ENCODE results near the gene GBF1.
"Not testable (repeated sequence)": the region's sequence is repeated elsewhere in the genome, so short reads cannot be mapped to it uniquely, and the experiment has no call there.

Gene GBF1

DNA sequence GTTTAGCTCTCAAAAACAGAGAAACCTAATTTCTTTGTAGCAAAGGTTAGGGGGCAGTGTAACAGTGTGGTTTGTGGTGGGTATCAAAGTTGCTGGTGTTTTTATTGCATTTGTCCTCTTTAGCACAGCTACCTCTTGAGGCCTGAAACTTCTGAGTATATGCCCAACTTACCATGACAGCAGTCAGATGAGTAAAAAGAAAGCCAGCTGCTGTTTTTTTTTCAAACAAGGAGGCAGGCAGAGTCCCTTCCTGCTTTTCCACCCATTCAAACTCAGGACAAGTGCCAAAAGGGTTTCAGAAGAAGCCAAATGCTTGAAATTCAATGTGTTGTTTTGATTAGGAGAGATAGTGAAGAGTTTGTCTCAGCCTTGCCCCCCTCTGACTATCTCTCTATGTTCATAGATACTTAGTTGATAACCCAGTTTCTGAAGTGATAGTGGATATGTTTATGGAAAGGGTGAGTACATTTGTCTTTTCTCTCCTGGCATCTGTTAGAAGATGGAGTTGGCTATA, 23.1 kb downstream of the GBF1 start:
- DNase-seq: no peak

DNA sequence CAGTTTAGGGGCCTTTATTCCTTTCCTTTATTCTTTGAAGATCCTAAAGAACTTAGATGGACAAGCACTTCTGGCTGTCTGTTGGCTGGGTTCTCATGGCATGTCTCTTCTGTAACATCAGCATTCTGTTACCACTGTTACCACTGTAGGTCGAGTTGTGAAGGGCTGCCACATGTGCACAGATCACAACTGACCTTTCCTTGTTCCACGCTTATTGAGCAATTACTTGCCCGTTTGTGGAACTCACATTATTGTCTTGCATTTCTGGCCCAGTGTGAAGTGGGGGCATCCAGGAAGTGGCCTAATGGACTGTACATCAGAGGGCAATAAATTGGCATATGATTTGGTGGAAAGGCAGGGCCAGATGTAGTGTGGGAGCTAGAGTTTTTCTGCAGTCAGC, 23.7 kb downstream of the GBF1 start:
- no peak for DNase-seq

DNA sequence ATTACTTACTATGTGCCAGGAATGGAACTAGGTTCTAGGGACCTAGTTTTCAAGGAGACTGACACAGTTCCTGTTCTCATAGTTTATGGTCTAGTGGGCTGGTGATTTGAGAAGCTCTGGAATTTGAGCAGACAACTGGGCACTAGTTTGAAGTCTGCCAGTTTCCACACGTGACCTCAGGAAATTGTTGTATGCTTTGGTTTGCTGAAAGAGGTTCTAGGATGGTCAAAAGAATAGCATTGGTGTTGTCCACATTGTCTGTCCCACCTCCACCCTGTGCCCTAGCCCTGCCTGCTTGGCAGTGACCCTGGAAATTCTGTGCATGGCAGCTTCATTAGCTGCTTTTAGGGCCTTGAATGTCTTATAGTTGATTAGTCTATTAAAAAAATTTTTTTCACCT, 28.7 kb downstream of the GBF1 start:
- no peak for DNase-seq

DNA sequence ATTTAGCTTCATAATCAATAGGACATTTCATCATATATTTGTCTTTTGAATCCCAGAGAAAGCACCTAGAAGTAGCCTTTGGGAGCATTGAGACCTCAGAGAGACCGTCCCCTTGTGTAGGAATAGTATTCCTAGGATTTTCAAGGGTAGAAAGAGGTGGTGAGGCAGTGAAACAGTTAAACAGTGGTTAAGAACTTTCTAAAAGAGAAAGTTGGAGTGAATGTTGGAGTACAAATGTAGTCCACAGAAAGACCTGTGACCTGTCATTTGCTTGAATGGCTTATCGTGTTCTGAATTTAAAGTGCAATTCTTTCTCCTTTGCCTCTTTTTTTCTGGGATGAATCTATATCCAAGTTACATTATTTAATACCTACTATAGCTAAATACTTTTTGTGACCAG, 30.0 kb downstream of the GBF1 start:
- no peak for DNase-seq

DNA sequence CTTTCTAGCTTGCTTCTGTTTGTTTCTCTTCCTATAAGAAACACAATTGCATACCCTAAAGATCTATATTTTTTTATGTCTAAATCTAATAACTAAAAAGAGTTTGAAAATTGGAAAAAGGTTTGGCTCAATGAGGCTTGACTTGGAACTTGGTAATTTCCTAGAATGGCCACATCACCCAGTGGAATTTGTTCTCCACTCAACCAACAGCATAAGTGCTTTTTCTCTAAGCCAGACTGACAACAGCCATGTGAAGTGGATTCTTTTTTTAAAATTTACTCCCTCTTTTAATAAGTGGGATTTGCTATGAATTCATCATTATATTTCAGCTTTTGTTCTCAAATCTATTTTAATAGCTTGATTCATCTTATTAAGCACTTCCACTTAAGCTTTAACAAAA, 33.8 kb downstream of the GBF1 start:
- no peak for DNase-seq

DNA sequence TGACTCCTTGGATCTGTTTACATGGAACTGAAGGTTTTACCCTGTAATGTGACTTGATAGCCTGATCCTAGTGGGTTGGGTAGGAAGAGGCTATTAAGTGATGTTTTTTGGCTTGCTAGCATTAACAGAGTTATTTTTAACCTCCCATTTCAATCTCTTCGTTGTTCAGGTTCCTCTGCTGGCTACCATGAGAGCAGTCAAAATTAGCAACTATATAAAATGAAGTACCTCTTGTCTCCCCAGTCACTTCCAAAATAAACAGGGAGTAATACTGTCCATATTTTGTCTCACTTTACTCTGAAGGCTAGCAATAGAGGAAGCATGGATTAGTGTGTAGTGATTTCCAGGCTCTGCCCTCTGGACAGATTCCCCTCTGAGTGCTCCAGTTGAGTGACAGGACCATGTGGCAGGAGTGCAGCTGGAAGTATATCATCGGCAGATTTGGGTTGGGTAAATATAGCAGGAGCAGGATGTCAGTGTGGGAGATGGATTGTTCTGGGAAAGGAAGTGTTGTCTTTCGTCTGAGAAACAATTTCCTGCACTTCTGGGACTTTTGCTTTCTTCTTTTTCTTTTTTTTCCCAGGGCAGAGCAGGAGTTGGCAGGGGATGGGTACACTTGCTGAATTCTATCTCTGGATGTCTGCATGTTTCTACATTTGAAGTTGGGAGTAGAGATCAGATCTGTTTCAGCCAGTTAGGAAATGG, 35.2 kb downstream of the GBF1 start:
- no peak for DNase-seq

DNA sequence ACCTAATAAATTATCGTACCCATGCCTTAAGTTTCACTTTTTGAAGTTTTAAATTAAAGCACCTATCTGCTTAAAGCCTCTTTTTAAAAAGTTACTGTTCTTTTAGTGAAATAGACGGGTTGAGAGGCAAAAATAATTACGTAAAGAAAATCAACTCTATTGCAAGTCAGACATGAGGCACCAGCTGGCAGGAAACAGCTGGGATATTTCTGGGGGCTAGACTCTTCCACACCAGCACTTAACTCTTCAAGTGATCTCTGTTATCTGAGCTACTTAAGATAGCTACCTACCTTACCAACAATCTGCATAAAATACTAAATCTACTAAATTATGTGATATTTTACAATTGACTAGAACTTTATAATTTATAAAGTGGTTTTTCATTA, 35.8 kb downstream of the GBF1 start:
- no peak for DNase-seq

DNA sequence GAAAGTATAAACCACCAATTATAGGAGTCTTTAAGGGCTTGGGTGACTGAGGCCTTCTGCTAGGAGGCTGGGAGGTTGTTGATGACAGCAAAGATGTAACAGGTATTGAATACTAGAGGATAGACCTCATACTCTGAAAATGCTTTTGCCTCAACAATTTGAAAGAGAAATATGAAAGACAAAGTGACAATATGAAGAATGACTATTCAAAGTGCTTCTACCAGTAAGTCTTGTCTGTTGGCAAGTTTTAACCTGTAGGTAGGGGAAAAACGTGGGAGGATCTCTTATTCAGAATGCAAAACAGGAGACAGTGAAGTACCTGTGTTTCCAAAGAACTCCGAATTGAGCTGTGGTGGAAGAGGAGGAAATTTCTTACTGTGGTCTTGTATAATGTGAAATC, 38.2 kb downstream of the GBF1 start:
- no peak for DNase-seq

DNA sequence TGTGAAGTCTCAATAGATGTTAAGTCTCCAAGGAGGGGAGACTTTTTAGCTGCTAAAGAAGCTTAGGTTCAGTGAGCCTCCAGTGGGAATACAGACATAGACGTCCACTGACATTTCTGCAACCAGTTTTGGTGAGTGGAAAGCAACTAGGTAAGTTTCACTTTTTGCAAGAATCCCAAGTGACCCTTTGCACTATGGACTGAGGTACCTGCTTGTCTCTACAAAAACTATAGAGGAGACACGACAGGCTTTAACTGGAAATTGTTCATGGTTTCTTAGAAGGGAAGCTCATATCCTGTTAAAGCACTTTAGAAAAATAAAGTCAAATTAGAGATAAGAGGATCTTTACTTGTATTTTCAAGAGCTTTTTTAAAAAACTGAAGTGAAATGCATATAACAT, 38.6 kb downstream of the GBF1 start:
- no peak for DNase-seq

DNA sequence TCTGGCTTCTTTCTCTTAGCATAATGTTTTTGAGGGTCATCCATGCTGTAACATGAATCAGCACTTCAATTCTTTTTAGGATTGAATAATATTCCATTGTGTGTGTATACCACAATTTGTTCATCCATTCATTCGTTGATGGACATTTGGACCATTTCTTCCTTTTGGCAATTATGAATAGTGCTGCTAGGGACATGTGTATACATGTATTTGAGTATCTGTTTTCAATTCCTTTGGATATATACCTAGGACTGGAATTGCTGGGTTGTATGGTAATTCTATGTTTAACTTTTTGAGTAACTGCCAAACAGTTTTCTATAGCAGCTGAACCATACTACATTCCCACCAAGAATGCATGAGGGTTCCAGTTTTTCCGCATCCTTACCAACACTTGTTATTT, 39.2 kb downstream of the GBF1 start:
- DNase-seq: no peak

DNA sequence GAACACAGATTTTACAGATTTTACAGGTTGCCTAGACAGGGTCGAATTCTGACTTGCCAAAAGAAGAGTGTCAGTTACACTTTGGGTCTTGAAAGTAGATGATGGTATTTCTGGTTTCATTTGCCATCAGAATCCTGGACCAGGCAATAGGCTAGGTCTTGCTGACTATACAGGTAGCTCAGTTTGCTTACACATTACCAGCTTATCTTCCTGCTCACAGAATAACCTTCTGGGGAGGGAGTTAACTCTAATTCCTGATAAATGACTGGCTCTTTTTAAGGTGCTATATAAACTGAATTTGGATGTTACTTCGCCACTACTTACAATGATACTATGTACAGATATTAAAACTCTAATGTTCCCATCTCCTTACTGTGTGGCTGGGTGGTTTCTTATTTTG, 39.8 kb downstream of the GBF1 start:
- DNase-seq: no peak

DNA sequence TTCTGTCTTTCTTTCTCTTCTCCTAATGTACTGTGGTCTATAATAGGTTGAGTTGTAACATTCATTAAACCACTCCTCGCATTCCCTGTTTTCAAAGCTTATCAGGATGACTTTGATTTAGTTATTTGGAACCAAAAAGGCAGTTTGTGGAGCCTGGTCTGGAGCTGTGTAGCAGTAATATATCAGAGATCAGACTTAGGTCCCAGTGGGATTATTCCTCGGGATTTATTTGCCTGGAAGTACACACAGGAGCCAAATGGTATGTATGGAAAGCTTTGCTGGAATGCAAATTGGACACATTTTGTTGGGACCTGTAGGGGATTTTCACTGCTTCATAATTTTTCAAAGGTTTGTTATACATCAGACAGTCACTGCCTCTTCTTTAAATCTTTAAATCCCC, 40.9 kb downstream of the GBF1 start:
- no peak for DNase-seq

DNA sequence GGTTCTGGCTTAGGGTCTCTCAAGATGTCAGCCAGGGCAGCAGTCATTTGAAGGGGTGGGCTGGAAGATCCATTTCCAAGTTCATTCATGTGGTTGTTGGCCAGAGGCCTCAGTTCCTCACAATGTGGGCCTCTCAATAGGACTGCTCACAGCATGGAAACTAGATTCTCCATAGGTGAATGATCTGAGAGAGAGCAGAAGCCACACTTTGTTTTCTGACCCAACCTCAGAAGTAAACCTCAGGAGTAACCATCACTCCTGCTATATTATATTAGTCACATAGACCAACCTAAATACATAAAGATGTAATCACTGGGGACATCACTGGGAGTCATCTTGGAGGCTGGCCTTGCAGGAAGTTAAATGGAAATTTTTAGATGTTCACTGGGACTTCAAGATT, 42.2 kb downstream of the GBF1 start:
- no peak for DNase-seq

DNA sequence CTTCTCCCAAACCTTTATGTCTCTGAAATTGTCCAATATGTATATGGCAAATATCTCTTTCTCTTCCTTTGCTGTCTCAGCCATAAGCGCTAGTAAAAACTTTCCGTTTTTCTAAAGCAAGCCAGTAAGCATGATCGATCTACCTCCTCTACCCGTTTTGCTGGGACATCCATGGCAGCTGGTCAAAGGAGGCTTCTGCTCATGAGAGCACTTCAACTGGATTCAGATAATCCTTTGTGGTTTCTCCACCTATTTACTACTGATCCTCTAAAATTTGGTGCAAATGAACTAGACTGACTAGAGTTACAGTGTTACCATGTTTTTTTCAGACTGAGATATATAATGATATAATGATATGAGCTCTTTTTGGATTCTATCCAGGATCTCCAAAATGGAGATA, 42.7 kb downstream of the GBF1 start:
- no peak for DNase-seq

DNA sequence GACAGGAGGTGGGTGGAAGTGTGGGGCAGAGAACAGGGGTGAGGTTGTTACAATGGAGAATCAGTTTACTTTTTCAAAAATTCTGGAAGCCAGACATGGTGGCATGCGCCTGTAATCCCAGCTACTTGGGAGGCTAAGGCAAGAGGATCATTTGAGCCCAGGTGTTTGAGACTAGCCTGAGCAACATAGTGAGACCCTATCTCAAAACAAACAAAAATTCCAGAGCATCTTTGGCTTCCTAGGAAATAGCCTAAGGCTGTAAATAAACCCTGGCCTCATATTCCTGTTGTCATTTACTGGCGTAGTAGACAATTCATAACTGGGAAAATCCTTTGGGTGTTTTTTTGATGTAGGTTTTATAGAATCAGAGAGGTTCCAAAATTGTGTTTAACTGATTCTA, 44.0 kb downstream of the GBF1 start:
- no peak for DNase-seq

DNA sequence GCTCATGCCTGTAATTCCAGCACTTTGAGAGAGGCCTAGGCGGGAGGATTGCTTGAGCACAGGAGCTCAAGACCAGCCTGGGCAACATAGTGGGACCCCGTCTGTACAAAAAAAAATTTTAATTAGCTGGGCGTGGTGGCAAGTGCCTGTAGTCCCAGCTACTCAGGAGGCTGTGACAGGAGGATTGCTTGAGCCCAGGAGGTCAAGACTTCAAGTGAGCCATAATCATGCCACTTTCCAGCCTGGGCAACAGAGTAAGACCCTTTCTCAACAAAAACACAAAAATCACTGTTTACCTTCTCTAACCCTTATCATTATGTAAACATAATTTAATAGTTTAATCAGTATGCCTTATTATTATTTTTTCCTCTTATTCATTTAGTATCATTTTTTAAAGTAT, 44.5 kb downstream of the GBF1 start:
- DNase-seq: no peak

DNA sequence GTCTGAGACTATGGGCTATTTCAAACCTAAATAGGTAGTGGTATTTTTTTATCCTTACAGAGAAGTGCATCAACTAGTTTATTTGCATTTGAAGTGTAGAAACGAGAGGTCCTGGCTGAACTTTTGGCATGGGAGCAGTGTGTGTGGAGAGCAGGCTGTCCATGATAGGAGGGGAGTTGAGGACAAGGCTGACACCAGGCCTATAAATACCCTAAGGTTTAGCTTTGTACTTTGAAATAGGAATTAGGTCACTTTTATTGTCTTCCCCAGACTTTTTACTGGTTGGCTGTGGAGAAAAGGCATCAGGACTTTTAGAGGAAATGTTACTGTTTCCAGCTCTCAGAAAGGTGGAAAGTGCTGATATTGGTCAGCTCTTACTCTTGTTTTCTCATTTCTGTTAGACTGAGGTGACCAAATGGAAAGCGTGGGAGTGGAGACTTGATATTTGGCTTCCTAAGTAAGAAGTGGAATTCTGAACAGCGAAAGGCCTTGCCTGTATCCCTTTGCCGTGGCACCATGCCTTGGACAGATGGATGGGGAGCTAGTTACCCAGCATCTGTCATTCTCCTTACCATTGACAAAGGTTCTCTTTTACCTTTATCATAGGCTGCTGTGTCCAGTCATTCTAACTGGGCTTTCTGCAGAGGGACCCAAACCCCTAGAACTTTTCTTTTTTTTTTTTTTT, 46.0 kb downstream of the GBF1 start:
- no peak for DNase-seq

DNA sequence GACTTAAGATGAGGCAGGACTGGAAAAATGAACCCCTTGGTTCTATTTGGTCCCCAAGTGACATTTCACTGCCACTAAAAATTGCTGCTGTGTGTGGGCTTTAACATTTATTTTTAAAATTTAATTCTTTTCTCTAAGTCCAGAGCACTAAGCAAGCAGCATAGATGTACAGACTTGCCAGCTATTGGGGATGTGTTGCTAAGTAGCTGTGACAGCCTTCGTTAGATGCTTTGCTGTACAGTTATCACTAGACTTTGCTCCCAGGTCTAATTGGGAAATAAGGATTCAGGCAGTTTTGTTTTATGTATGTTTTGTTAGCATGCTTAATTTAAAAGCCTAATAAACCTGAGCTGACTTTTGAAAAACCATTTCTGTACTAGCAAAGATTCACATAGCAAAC, 51.8 kb downstream of the GBF1 start:
- DNase-seq: no peak

DNA sequence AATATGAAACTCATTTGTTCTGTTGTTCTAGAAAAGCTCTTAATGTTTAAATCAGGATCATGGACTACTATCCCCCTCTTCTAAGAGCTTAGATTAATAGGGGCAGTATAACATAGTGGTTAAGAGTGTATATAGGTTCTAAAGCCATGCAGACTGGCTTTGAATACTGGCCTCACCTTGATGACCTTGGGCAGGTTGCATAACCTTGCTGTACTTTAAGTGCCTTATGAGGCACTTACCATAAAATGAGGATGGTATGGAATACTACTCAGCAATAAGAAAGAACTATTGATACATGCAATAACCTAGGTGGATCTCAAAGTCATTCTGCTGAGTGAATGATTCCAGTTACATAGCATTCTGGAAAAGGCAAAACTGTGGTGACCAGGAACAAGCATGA, 53.6 kb downstream of the GBF1 start:
- no peak for DNase-seq

DNA sequence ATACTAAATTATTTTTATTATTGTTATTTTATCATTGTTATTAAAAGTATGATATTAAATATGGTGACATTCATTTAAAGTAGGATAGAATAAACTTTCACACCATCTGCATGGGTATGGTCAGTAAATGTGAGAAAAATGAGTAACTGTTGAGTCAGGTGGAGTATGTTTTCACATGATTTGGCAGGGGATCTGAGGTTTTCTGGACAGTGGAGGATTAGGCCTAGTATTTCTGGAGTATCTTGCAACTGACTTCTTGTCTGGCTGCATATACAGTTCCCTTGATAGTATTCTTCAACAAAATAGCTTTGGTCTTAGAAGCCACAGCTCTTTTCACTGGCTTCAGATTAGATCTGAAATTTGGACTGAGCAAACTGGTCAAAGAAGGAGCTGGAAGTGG, 54.5 kb downstream of the GBF1 start:
- no peak for DNase-seq

DNA sequence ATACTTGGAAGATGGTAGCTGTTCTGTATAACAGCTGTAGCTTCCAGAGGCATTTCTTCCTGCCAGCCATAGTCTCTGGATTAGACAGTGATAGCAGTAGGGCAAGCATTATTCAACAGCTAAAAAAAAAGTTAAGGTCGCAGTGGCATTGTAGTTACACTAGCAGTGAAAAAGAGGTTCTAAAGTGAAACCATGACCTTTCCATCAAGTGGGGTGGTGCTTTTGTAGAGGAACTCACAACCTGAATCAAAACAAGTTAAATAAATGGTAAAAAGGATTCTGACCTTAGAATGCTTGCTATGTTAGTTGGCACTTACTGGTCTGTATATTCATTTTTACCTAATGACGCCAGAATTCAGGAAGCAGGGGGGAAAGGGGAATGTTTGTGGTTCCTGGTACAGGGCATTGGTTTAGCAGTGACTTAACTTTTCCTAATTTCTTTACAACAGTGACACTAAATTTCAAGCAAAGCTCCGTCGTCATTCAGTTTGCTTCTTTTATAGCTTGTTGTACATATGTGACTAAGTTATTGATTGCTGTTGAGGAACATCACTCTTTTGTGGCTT, 55.0 kb downstream of the GBF1 start:
- no peak for DNase-seq

DNA sequence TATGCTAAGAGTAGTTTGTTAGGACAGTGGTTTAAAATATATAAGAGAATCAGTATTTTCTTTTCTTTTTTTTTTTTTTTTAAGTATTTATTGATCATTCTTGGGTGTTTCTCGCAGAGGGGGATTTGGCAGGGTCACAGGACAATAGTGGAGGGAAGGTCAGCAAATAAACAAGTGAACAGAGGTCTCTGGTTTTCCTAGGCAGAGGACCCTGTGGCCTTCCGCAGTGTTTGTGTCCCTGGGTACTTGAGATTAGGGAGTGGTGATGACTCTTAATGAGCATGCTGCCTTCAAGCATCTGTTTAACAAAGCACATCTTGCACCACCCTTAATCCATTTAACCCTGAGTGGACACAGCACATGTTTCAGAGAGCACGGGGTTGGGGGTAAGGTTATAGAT, 55.6 kb downstream of the GBF1 start:
- not testable (repeated sequence) for DNase-seq

DNA sequence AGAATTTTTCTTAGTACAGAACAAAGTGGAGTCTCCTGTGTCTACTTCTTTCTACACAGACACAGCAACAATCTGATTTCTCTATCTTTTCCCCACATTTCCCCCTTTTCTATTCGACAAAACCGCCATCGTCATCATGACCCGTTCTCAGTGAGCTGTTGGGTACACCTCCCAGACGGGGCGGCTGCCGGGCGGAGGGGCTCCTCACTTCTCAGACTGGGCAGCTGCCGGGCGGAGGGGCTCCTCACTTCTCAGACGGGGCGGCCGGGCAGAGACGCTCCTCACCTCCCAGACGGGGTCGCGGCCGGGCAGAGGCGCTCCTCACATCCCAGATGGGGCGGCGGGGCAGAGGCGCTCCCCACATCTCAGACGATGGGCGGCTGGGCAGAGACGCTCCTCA, 56.0 kb downstream of the GBF1 start:
- not testable (repeated sequence) for DNase-seq

DNA sequence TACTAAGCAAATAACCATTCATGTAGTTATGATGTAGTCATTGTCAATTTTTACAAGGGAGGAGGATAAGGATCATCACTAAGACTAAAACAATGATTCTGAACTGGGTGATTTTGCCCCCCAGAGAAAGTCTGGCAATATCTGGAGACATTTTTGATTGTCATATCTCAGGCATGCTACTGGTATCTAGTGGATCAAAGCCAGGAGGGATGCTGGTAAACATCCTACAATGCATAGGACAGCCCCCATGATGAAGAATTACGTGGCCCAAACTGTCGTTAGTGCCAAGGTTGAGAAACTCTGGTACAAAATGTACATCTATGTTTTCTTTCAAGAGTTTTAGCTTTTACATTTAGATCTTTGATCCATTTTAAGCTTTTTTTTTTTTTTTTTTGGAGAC, 57.3 kb downstream of the GBF1 start:
- DNase-seq: no peak

DNA sequence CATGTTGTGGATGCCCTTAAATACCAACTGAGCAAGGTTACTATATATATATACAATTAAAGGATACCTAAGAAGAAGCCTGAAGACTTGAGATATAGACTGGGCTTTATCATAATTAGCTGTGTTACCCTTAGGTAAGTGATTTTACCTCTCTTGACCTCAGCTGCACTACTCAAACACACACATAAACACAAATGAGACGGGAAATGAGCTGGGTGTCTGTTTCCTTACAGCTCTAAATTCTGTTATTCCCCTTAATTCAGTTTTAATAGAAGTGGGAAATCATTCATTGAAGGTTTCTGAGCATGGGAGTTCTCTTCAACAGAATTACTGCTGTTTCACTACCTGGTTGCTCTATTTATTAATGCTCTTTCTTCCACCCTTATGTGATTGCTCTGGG, 60.7 kb downstream of the GBF1 start:
- DNase-seq: no peak
